Peyer's patch (tissue), 4 donors: Measurements from ENCODE around the gene TEF.

ENCODE experiments used
- POLR2A ChIP-seq, 2 donors: fragments of 450-650 bp; IDR thresholded peaks; one replicate each; pipeline ENCODE4 v1.5.1; 2017; ENCODE audit warnings: antibody characterized with exemption in 2 of 2, mild to moderate bottlenecking in 2 of 2, moderate library complexity in 2 of 2
- TF ChIP-seq, protein P1 (sequence below), 6 experiments: fragments of 450-650 bp in 4 of 6; fragments of 200-600 bp in 2 of 6; sonication (generic) in 1 of 6; IDR thresholded peaks; one replicate each; pipeline ENCODE4 v1.5.1; 2017 to 2019; ENCODE audit warnings: antibody characterized with exemption in 6 of 6, mild to moderate bottlenecking in 3 of 6, moderate library complexity in 1 of 6

GRCh38 chr22:41447435-41448188, 65.9 kb downstream of the TEF start:
- TF ChIP-seq, protein P1, sequence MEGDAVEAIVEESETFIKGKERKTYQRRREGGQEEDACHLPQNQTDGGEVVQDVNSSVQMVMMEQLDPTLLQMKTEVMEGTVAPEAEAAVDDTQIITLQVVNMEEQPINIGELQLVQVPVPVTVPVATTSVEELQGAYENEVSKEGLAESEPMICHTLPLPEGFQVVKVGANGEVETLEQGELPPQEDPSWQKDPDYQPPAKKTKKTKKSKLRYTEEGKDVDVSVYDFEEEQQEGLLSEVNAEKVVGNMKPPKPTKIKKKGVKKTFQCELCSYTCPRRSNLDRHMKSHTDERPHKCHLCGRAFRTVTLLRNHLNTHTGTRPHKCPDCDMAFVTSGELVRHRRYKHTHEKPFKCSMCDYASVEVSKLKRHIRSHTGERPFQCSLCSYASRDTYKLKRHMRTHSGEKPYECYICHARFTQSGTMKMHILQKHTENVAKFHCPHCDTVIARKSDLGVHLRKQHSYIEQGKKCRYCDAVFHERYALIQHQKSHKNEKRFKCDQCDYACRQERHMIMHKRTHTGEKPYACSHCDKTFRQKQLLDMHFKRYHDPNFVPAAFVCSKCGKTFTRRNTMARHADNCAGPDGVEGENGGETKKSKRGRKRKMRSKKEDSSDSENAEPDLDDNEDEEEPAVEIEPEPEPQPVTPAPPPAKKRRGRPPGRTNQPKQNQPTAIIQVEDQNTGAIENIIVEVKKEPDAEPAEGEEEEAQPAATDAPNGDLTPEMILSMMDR (IDR thresholded peaks at IDR 0.05), result no peak
- TF ChIP-seq POLR2A (IDR thresholded peaks at IDR 0.05), result peak in 1 of 2 donors; percentile 4
